HG03045 (cell line): ENCODE data around the gene CCDC78.

Experiments
- ATAC-seq: cut with Tn5 transposase; IDR thresholded peaks from one replicate; pipeline ENCODE4 v1.9.1; 2021; ENCODE audit warnings: mild to moderate bottlenecking, moderate library complexity; ENCODE audit not compliant: unreplicated experiment

Gene CCDC78

GRCh38 chr16:740459-740763, 14.2 kb upstream of the CCDC78 start:
- ATAC-seq: peak; percentile 9

DNA sequence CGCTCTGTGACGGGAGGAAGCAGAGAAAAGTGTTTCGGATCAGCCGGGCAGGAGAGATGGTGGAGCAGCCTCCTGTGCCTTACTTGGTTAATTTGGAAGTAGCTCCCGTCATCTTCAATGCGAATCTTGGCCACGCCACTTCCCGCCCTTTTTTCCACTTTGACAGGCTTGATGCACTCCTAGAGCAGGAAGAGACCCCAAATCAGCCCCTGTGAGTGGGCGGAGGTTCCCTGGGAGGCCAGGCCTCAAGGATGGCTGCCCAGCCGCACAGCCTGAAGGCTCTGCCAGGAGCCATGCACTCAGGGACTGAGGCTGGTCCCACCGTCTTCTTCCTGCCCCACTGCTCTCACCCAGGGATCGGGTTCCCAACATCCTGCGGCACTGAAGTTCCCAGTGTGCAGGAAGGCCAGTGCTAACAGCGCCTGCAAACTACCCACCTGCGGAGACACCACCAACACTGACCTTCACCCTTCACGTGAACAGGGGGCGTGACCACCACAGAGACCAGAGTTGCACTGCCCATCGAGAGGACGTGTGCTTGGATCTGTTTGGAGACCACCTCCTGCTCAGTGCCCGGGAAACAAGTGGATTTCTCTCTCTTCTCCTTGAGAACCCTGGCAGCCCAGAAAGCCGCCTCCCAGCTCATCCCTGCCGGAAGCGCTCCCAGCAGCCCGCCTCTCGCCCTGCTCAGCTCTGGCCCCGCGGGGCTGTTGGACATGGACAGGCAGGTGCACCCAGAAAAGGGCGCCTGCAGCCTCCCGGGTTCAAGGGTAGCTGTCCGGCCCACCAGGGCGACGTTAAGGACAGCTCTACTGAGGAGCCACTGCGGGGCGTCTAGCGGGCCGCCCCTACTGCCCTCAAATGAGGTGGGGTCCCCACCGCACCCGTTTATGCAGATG, 13.6 kb upstream of the CCDC78 start:
- no peak for ATAC-seq

GRCh38 chr16:736936-737481, 10.8 kb upstream of the CCDC78 start:
- ATAC-seq: no peak

DNA sequence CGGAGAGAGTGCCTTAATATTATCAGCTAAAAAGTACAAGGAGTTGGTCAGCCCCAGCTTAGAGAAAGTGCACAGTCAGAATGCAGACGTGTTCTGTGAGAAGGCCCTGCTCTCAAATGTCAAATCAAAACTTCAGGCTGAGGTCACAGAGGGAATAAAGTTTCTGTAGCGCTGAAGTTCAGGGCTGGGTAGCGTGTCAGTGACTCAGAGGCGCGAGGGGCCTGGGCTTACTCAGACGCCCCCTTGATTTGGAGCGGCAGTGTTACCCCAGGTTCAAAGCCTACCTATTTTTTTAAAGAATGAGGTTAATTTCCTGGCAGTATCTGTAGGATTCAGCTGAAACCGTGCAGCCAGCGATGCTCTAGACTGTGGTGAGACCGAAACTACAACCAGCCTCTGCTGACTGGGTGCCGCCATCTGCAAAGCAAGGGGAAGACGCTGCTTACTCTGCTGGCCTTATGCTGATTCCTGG, 9.8 kb upstream of the CCDC78 start:
- no peak for ATAC-seq

DNA sequence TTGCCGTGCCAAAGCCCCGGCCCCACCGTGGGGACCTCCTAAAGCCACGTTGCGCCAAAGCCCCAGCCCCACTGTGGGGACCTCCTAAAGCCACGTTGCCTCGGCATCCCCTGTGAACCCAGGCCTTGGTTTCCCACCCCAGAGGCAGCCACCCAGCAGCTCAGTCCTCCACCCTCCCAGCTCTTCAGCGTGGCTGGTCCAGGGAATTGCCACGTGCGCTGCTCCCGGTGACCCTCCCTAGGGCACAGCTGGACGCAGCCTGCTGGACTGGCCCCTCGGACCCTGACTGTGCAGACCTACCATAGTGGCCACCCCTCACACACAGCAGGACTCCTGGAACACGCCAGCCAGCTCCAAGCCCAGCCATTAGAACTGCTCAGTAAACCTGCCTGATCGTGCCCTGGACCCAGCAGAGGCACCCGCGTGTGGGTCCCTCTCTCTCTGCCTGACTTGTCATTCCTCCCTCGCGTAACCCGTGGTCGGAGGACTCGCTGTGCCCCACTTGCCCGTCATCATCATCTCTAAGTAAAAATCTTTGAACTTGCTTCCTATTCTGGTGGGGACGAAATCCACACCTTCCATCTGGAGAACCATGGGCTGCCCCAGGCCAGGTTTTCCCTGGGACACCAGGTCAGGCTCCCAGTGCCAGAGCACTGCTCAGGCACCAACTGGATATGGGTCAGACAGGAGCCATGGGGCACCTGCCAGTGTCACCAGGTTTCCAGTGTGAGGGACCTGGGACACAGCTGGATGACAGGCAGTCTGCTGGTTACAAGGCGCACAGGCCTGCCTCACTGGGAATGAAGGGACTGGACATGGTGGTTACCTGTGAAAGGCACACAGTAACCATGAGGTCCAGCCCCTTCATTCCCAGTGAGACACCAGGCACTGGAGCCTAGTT, 9.0 kb upstream of the CCDC78 start:
- no peak for ATAC-seq

DNA sequence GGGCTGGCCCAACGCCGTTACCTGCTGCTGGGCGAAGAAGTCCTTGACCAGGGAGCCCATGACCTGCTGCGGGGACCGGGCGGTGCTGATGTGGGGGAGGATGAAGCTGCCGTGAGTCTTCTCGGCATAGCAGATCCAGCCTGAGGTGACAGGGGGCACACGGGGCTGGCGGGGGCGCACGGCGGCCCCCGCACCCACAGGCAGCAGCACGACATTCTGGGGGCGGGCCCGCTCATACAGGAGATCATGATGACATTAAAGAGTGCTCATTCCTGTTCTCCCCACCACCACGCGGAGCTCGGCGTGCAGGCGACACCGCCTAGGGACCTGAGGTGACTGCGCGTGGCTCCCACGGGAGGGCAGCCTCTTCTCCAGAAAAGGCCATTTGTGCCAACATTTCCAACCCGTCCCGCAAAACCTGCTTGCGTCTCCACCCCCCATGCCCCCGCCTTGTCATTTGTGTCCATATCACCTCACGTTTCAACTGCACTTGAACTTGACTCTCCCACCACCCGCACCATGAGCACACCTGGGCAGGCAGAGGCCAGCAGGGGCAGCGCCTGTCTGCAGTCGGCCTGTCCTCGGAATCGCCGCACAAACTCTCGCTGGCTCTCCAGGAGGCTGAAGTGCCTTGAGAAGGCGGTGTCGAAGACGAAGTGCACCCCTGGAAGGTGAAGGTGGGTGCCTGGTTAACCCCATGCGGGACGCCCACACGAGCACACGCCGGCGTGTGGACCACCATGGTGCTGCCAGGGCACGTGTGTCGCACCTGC, 8.2 kb upstream of the CCDC78 start:
- ATAC-seq: no peak

DNA sequence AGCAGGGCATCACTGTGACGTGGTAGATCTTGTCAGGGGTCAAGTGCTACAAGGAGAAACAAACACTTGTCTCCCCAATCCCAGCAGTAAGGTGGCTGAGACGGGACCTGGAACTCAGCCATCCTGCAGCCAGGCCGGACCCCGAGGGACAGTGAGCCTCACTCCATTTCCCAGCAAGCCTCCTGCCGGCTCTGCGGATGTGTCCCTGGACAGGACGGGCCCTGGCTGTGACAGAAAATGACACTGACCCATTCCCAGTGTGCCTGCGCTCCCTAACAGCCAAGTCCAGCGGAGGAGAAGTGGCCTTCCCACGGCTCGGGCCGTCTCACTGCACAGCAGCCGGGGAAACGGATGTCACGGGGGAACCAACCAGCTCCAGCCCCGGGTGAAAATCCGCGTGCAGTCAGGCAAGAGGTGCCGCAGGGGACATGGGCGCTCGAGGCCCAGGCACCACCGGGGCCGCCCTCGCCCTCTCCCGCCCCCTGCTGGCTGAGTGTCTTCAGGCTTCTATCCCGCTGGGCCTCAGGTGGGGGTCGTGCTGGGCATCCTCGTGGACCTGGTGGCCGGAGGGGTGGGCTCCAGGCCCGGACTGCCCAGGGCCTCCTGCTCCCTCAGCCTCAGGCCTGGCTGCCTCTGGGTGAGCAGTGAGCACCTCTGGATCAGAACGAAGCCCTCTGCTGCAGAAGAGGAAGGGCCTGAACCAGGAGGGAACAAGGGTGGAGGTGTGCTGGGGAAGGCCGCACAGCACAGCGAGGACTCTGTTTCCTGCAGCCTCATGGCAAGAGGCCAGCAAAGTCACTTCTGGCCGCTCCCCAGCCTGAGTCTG, 7.4 kb upstream of the CCDC78 start:
- ATAC-seq: no peak

GRCh38 chr16:732936-733335, 6.7 kb upstream of the CCDC78 start:
- no peak for ATAC-seq

- no peak for ATAC-seq
These were observed 6.1 kb upstream of the CCDC78 start for GRCh38 chr16:732332-732731.

DNA sequence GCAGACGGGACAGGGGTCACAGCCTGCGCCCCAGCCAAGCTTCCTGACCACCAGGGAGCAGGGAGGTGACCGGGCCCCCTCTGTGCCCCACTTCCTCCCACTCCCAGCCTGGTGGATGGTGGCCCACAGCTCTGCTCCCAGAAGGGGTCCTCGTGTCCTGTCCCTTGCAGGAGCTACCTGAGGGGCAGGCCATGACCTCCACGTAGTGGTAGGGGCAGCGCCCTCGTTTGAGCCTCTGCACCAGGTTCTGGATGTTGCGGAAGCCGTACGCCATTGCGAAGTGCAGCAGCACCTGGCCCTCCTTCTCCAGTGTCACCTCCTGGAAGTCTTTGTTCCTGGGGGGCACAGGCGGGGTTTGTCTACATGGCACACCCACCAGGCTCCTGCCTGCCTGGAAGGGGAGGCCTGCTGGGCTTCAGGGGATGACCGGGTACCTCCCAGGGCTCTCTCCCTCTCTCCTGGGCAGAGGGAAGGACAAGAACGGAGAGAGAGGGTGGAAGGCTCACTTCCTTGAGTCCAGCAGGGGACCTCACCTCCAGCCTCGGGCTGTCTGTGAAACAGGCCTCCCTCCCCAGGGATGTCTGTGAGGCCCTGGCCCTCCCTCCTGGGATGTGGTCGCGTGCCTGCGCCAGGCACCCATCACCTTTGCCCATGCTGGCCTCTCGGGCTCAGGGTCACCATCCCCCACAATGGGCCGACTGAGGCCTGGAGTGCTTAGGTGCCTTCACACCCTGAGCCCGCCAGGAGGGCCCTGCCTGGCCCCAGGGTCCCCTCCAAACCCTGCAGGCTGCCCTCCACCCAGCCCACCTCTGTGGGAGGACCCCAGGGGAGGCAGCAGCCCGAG, 4.6 kb upstream of the CCDC78 start:
- no peak for ATAC-seq

GRCh38 chr16:729768-730665, 3.8 kb upstream of the CCDC78 start:
- ATAC-seq: no peak

DNA sequence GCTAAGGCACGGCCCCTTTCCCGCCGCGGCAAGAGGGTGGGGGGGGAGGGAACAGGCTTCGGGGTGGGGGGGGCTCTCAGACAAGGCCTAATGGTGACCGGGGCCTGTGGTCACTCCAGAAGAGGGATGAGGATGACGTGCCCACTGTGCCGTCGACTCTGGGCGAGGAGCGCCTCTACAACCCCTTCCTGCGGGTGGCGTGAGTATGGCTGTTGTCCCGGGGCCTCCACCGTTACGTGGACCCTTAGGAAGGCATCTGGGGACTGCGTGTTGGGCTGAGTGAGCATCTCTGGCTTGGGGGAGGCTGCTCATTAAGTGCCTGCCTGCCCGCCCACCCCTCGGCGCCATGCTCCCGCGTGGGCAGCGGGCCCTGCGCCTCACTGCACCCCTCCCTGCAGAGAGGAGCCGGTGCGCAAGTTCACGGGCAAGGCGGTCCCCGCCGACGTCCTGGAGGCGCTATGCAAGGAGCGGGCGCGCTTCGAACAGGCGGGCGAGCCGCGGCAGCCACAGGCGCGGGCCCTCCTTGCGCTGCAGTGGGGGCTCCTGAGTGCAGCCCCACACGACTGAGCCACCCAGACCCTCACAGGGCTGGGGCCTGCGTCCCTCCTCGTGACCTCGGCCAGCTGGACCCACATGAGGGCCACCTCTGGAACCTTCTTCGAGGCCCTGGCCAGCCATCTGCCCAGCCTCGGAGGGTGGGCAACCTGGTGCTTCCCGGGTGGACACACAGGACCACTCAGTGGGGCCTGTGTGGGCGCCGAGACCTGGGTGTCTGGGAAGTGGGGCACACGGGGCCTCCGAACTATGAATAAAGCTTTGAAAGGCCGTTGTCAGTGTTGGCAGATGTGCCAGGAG, 2.9 kb upstream of the CCDC78 start:
- ATAC-seq: no peak

GRCh38 chr16:728131-728889, 2.1 kb upstream of the CCDC78 start:
- ATAC-seq: peak; percentile 21

DNA sequence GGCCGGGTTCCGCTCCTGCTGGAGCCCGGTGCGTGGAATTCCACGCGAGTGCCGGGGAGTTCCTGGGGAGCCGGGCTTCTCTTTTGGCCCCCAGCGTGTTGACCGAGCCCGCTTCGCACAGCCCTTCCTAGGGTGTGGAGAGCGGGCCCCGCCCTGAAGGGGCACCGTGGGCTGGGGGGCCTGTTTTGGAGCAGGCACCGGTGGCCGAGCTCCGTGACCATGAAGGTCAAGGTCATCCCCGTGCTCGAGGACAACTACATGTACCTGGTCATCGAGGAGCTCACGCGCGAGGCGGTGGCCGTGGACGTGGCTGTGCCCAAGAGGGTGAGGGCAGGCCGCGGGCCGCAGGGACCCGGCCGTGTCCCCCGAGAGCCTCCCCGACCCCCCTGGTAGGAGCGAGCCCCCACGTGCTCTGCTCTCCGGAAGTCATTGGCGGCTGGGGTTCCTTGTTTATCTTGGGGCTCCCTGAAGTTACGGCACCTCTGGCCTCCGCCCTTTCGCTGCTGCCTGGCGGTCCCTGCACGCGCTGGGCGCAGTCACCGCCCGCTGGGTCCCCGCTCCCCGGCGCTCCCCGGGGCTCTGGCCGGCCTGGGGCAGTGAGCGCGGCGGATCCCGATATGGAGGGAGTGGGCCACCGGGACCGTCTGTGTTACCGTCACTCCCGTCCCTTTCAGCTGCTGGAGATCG, 1.2 kb upstream of the CCDC78 start:
- peak; percentile 4 for ATAC-seq

DNA sequence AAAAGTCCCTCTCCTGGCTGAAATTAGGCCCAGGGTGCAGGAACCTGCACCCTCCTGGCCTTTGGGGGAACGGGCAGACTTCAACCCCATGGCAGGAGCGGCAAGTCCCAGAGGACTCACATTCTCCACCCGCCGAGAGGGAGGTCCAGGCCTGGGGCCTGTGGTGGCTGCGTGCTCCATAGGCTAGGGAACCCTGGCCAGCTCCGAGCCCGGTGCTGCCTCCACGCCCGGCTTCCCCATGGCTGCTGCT, 130 bp downstream of the CCDC78 start:
- no peak for ATAC-seq
